Measurements from ENCODE around the gene MYO1E.

MYO1E gene

DNA sequence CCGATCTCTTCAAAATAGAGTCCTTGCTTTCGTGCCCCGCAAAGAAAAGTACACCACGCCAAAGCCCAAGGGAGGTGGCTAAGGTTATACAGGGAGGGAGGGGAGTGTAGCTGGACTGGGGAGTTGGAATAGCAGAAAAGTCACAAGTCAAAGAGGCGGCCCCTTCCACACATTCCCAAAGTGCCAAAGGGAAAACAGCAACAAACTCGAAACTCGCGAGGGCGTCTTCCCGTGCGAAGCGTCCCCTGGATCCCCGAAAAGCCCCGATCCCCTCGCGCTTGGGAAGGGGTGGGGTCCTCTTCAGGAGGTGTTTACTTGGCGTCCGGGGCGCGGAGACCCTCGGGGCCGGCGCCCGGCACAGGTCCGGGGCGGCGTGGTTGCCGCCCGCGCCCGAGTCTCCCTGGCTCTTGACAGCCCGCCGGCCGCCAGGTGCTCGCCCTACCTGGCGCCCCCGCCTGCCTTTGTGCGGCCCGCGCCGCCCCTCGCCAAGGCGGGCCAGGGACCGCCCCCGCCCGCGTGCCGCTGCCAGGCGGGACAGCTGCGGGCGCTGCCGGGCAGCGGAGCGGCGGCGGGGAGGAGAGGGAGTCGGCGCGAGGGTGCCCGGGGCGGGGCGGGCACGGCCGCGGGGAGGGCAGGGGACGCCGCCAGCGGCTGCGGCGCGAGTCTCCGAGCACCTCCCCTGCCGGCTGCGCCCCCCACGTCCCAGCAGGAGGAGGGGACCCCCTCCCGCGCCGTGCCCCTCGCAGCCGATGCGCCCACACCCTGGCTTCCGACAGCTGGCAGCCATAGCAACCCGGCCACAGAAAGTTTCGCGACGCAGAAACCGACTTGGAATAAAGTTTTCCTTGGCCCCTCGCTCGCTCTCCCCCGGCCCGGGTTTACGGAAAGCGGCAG is 966 bp downstream of the MYO1E start:
- TF ChIP-seq CTCF (IDR thresholded peaks at IDR 0.05; ENCODE audit: extremely low read depth, missing control alignments): no peak
- peak; percentile 72 for DNase-seq (ENCODE audit: low spot score)

GRCh38 chr15:59369597-59369996 is 3.1 kb downstream of the MYO1E start:
- no peak for TF ChIP-seq CTCF (IDR thresholded peaks at IDR 0.05; ENCODE audit: extremely low read depth, missing control alignments)
- DNase-seq (ENCODE audit: low spot score): peak; percentile 42

DNA sequence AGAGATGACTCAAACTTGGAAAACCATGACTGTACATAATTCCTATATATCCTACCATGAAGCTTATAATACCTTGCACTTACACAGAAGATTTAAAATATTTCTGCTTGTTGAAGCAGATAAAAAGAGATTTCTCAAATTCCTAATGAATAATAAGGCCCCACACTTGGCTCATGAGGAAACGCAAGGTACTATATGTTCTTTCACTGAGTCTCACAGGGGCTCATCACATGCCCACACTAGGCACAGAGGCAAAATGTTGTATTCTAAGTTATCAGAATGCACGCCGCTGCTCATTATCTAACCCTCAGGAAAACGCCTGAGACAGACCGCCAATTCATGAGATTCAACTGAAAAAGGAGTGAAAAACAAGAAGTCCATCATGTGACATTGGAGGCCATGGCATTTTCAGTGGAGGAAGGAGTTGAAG is 5.6 kb downstream of the MYO1E start:
- DNase-seq (ENCODE audit: low spot score): no peak
- no peak for TF ChIP-seq CTCF (IDR thresholded peaks at IDR 0.05; ENCODE audit: extremely low read depth, missing control alignments)

DNA sequence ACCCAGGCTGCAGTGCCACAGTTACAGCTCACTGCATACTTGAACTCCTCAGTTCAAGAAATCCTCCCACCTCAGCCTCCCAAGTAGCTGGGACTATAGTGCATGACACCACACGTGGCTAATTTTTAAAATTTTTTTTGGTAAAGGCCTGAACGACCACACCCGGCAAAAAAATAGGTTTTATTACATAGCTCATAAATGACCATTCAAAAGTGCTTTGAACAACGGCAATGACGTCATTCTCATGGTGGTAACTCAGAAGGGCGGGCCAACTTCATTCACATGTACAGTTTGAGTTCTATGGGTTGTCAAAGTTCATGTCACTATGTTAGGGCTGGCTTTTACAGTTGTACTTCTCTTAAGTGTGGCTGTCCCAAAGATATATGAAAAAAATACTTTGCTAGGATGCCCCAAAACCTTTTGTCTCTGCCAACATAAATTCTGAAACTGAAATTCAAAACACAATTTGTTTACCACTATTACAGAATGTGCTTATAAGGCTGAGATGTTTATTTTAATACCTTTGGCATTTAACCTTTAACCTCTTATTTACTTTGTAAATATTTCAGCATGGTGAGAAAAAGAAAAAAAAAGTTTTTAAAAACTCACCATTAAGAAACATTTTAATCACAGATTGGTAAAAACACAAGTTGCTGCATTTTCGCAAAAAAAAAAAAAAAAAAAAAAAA is 6.2 kb downstream of the MYO1E start:
- no peak for DNase-seq (ENCODE audit: low spot score)
- TF ChIP-seq CTCF (IDR thresholded peaks at IDR 0.05; ENCODE audit: extremely low read depth, missing control alignments): no peak

- no peak for DNase-seq (ENCODE audit: low spot score)
- no peak for TF ChIP-seq CTCF (IDR thresholded peaks at IDR 0.05; ENCODE audit: extremely low read depth, missing control alignments)
Measured at GRCh38 chr15:59364248-59364647, 8.4 kb downstream of the MYO1E start.

DNA sequence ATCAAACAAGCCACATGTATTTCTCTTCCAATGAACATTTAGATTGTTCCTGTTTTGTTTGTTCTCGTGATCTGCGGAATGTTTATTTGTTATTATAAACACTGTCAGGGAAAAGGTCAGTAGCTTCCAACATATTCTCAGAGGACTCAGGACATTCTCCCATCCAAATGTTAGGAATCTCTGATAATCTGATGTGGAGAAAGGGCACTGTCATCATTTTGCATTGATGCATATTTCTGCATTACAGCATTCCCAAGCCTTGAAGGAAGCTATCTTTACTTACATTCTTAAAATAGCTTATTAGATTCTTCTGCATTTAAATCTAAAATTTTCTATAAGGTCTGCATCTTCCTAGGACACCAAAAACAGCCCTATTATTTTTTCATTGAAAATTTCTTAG is 10.3 kb downstream of the MYO1E start:
- TF ChIP-seq CTCF (IDR thresholded peaks at IDR 0.05; ENCODE audit: extremely low read depth, missing control alignments): no peak
- DNase-seq (ENCODE audit: low spot score): no peak

- DNase-seq (ENCODE audit: low spot score): no peak
- no peak for TF ChIP-seq CTCF (IDR thresholded peaks at IDR 0.05; ENCODE audit: extremely low read depth, missing control alignments)
Measured at GRCh38 chr15:59360896-59361295, 11.8 kb downstream of the MYO1E start.
